Stimulated activated CD4-positive, alpha-beta T cell treated with anti-CD3 and anti-CD28 coated beads, Interleukin-15, amount 100 ng/mL, for 1 hour (primary cell): Measurements from ENCODE around the gene SV2B.
"Not testable (repeated sequence)": the region's sequence is repeated elsewhere in the genome, so short reads cannot be mapped to it uniquely, and the experiment has no call there.

Experiments
- DNase-seq, 2 donors: peaks; one replicate each; pipeline ENCODE4 v3.0.0-alpha.2; 2020; ENCODE audit warnings: low read depth in 1 of 2, low spot score in 1 of 2

Gene SV2B

GRCh38 chr15:91304786-91305185 lies 204.7 kb downstream of the SV2B start:
- DNase-seq = no peak

- no peak for DNase-seq
Observed at GRCh38 chr15:91306144-91306543, 206.1 kb downstream of the SV2B start.

DNA sequence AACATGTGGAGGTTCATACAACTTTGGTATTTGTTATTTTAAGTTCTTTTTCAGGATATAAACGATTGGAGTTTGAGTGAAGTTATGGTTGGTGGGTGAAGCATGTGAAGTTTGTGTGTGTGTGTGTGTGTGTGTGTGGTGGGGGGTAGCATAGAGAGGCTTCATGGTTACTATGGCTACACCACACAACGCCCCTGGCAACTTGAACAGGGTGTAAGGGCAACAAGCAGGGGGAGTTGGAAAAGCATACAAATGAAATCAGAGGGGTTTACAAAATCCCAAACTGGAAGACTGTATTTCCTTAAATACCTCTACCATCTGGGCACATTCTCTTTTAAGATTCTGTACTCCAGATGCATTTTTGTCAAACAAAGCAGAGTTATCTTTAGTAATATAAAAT lies 207.5 kb downstream of the SV2B start:
- no peak for DNase-seq

DNA sequence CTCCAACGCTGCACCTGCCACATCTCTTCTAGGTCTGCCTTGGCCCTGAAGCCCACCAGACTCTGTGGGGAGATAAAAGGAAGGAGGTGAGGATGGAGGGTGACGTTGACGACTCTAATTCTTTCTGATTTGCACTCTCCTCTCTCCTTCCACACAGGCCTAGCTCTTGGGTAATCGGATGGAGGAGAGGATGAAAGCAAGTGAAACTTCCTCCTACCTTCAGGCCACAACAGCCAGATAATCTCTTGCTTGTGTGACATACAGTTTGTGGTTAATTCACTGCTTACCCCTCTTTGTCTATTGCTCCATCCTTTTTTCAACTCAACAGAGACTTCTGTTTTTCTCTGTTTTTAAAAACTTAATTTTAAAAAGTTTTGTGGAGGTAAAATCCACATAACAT lies 208.1 kb downstream of the SV2B start:
- no peak for DNase-seq

GRCh38 chr15:91308855-91309254 lies 208.8 kb downstream of the SV2B start:
- no peak for DNase-seq

DNA sequence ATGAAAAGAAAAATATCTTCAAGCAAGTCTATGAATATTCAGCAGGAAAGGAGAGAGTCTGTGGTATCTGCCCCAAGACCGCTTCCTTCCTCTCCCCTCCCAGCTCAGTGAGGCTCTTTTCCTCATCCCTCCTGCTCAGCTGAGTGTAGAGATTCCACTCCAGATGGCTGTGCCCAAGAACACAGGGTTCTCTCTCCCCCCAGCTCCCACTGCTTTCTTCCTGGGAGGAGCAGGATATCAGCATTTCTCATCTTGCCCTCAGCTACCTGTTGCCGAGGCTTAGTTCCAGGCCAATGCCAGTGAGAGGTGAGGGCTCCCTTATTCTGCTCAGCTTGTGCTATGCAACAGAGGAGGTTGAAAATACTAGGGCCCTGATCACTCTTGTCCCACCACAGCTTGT lies 211.9 kb downstream of the SV2B start:
- no peak for DNase-seq

GRCh38 chr15:91316126-91316525 lies 216.1 kb downstream of the SV2B start:
- DNase-seq = no peak

DNA sequence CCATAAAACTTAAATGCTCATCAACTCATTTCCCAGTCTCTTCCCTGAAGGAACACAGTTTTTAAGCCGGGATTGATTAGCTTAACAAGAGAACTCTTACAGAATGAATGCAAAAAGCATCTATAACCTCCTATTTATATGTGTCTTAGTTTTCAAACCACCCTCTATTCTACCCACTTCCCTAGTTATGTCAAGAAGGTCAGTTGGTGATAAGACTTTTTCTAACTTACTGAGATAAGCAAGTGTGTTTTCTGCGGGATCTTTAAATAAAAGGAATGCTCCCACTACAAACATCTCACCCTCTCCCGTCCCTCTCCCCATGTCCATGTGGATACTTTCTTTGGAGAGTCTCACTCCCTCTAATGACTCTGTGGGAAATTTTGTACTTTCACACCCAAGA lies 218.5 kb downstream of the SV2B start:
- no peak for DNase-seq

GRCh38 chr15:91318931-91319330 lies 218.9 kb downstream of the SV2B start:
- DNase-seq = no peak

DNA sequence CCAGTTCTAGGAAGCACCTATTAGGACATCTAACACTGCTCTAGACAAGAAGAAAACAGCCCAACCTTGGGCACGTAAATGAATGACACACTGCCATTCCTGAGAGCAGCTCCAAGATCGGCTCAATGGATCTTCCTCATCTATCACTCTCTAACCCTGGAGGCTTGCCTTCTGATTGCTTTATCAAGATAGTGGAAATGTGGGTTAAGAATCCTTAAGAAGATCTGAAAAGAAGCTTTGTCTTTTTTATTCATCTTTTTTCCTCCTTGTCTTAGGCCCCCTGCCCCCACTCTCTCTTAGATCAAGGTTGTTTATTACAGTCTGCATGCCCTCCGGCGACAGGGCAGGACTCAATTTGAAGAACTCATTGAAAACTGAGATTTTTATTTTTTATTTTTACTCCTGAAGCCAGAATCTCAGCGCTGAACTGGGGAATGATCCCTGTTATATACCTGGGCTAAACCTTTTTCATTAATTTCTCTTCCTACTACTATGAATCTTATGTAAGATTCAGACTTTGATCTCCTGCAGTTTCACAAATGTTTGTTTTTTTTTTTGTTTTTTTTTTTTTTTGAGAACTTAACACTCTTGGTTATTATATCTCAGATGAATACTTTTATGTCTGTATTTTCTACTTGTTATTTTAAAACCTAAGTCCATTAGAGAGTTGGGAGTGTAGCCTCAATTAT lies 219.5 kb downstream of the SV2B start:
- no peak for DNase-seq

DNA sequence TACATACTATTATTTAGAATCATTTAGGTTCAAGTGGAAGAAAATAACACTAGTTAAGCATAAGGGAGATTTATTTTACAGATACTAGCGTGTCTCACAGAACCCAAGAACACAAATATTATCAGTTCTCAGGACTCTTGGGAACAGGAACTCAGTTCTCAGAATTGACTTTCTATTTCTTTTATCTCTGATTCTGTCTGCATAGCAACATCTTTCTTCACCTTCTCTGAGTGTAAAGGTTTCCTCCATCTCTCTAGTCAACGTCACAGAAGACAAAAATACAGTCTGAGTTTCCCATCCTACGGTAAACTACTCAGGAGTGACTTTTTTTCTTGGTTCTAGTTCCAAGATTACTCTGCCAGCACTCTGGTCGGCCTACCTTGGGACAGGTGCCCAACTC lies 220.0 kb downstream of the SV2B start:
- no peak for DNase-seq

DNA sequence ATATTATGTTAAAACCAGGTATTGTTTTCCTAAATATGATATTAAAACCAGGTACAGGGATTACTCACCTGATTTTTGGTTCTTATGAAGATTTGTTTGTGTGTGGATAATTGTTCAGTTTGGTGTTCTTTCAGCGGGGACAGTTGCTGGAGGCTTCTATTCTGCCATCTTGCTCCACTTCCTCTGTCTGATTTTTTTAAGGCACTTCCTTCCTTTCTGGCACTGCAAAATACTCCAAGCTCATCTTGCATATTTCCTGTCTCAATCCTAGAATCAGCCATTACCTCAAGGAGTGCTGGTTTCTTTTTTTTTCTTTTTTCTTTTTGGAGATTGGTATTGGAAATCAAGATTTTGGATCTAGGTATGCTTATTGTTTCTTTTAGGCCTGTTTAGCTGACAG lies 229.9 kb downstream of the SV2B start:
- no peak for DNase-seq

GRCh38 chr15:91331581-91331980 lies 231.5 kb downstream of the SV2B start:
- no peak for DNase-seq

GRCh38 chr15:91335702-91336101 lies 235.6 kb downstream of the SV2B start:
- DNase-seq = no peak

DNA sequence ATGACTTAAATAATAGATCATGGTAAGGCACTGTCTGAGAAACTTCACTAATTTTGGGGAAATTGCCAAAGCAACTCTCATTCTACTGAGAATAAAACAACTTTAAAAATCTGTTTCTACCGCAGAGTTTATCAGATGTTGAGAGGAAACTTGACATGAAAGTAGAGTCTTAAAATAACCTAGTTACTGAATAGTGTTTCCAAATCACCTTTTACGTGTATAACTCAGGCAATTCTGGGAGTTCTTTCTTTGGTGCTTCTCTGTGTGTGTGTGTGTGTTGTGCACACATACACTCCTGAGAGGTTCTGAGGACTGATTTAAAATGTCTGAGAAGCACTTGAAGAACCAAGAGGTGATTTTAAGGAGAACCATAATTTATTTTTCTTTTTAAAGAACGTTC lies 236.6 kb downstream of the SV2B start:
- no peak for DNase-seq

DNA sequence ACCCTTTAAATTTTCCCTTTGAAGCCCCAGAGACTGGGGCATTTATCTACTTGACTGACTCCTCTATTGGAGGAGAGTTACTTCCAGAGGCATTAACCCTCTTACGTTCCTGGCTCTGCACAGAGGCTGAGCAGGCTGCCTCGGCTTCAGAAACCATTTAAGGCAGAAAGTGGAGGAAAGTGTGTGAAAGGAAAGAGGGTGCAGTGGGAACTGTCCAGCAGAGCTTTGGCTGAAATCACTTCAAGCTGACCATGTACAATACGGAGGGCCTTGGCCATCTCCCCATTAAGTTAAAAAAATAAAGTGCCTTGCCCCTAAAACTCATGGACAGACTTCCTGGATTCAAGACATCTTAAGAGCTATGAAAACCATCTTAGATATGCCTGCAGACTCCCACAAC lies 238.7 kb downstream of the SV2B start:
- no peak for DNase-seq

DNA sequence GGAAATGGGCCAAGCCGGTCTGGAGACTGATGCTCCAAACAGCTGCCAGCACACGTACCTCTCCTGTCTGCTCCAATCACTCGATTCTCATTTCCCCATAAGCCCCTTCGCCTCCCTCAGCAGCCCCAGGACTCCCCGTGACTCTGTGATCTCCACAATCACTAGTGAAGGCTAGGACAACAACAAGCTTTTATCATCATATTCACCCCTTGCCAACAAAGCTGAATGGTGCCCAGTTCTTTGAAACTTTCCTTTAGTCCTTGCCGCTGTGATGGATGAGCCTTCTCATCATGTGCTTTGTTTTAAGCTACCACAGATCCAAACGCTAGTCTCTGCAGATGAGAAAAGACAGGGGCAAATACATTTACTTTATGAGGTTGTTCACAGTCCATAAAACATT lies 242.0 kb downstream of the SV2B start:
- no peak for DNase-seq

DNA sequence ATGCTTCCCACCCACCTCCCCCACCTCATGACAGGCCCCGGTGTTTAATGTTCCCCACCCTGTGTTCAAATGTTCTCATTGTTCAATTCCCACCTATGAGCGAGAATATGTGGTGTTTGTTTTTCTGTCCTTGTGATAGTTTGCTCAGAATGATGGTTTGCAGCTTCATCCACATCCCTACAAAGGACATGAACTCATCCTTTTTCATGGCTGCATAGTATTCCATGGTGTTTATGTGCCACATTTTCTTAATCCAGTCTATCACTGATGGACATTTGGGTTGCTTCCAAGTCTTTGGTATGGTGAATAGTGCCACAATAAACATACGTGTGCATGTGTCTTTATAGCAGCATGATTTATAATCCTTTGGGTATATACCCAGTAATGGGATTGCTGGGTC lies 244.9 kb downstream of the SV2B start:
- DNase-seq = not testable (repeated sequence)

GRCh38 chr15:91345736-91346135 lies 245.7 kb downstream of the SV2B start:
- no peak for DNase-seq

GRCh38 chr15:91346259-91346658 lies 246.2 kb downstream of the SV2B start:
- no peak for DNase-seq

GRCh38 chr15:91348752-91349500 lies 248.9 kb downstream of the SV2B start:
- no peak for DNase-seq
